Psoas muscle (tissue), 8 donors: ENCODE data around the gene SLC39A12. TPM values are rescaled to one million over a fixed set of nuclear protein-coding genes. Genes with fewer than 3 reads are reported as not detected.

Experiments used
- ATAC-seq, 4 donors: fragments of 200-7000 bp; cut with Tn5 transposase; one replicate each; pipeline ENCODE4 v1.9.1; 2020; ENCODE audit warnings: moderate library complexity in 3 of 4, mild to moderate bottlenecking in 2 of 4
- DNase-seq, 2 donors: peaks; one replicate each; pipeline ENCODE4 v3.0.0-alpha.2; 2020
- H3K27ac ChIP-seq: fragments of 200-600 bp; one replicate; pipeline ENCODE4 v1.8.0; 2022
- H3K27me3 ChIP-seq, 3 donors: fragments of 200-600 bp in 1 of 3; one replicate each; pipeline versions ENCODE4 v1.6.1 to v1.8.0; 2013 to 2022; ENCODE audit warnings: low read length in 2 of 3, mild to moderate bottlenecking in 2 of 3, moderate library complexity in 1 of 3; ENCODE audit not compliant: insufficient read depth in 3 of 3
- H3K36me3 ChIP-seq, 2 donors: fragments of 200-600 bp in 1 of 2; one replicate each; pipeline versions ENCODE4 v1.6.1 to v1.8.0; 2013 to 2022; ENCODE audit warnings: low read depth in 1 of 2, mild to moderate bottlenecking in 1 of 2, moderate library complexity in 1 of 2; ENCODE audit not compliant: insufficient read depth in 1 of 2
- H3K4me1 ChIP-seq: fragments of 200-600 bp; one replicate; pipeline ENCODE4 v1.8.0; 2022
- H3K4me3 ChIP-seq: fragments of 200-600 bp; one replicate; pipeline ENCODE4 v1.8.0; 2022; ENCODE audit warnings: mild to moderate bottlenecking
- H3K9me3 ChIP-seq: fragments of 200-600 bp; one replicate; pipeline ENCODE4 v1.8.0; 2022
- CTCF ChIP-seq: fragments of 200-600 bp; IDR thresholded peaks from one replicate; pipeline ENCODE4 v1.8.0; 2022; ENCODE audit warnings: antibody characterized with exemption
- WGBS, 3 donors: extraction: QIAGEN DNeasy Blood & Tissue Kit; methylation state at CpG; one replicate each; pipeline versions ENCODE4 v1.1.6 to v1.1.7; 2013; 5-methylcytosine and 5-hydroxymethylcytosine counted together
- intact Hi-C, 2 donors: fragments of 100-400 bp; cut with DNase I; formaldehyde crosslinking; loops; one replicate each; pipeline versions ENCODE4 v1.11.0 to v1.14.2; 2022
- polyA plus RNA-seq, 3 donors: library from polyadenylated mRNA; stranded (reverse); fragments of 200-250 nt; gene quantifications; one replicate each; pipeline ENCODE4 v1.2.3, GENCODE V29; 2013
- total RNA-seq, 4 donors: library from RNA; stranded (reverse); fragmentation: NEBNext Ultra II Directional in 2 of 4; extraction: Animal tissue kit (Norgen Biotek cat#: 25700) in 2 of 4; gene quantifications; one replicate each; pipeline versions ENCODE4 v1.2.1 to v1.2.4, GENCODE V29; 2021 to 2023
- donor health status: healthy with polysubstance abuse.
- donor health status: DM: no; HTN: no; CAD: no; lungs with moderate emphysema.
- donor health status: Bipolar disorder and iron deficiency.
- donor health status: healthy.
- donor health status: DM: yes; HTN: yes; CAD: no.
- donor health status: DM: no; HTN: no; CAD: no.
- donor health status: DM: no; HTN: no; CAD: no.
- donor health status: DM: yes; HTN: yes; CAD: no.

SLC39A12 gene
- total and polyA plus RNA-seq, 7 donors = 0.01 TPM; not detected in 6

GRCh38 chr10:18068401-18068800 lies 116.7 kb downstream of the SLC39A12 start:
- Histone ChIP-seq H3K4me3 (no peak overlapping the region), H3K4me1 (no peaks in the 10 kb centered on the region), H3K27ac (no peak overlapping the region), H3K9me3 (no peaks in the 10 kb centered on the region), H3K36me3 (no peaks in the 10 kb centered on the region), H3K27me3 (no peaks in the 10 kb centered on the region)
- ATAC-seq = no peak
- DNase-seq = no peak
- no peak for TF ChIP-seq CTCF
- intact Hi-C loops = no loop called here
- 75 to 78% (median 76%) methylated on average over 4 of the region's 4 CpGs for WGBS, 3 donors

- H3K36me3 ChIP-seq = no peaks in the 10 kb centered on the region
- H3K4me1 ChIP-seq = no peaks in the 10 kb centered on the region
- intact Hi-C loops = no loop called here
- ATAC-seq (no peak), DNase-seq (no peak)
- no peaks in the 10 kb centered on the region for H3K27me3 ChIP-seq
- no peak for TF ChIP-seq CTCF
- 58 to 59% (median 59%) methylated on average over 2 of the region's 2 CpGs for WGBS, 3 donors
- no peaks in the 10 kb centered on the region for H3K9me3 ChIP-seq
- no peak overlapping the region for H3K27ac ChIP-seq
- H3K4me3 ChIP-seq = no peak overlapping the region
Measured at GRCh38 chr10:18071591-18071990, 119.9 kb downstream of the SLC39A12 start.

GRCh38 chr10:18073314-18073713 lies 121.6 kb downstream of the SLC39A12 start:
- WGBS, 3 donors = 95 to 96% (median 95%) methylated on average over 3 of the region's 3 CpGs
- no peak overlapping the region for H3K4me3 ChIP-seq
- H3K27ac ChIP-seq = no peak overlapping the region
- DNase-seq = no peak
- H3K27me3 ChIP-seq = no peaks in the 10 kb centered on the region
- H3K4me1 ChIP-seq = no peaks in the 10 kb centered on the region
- no peaks in the 10 kb centered on the region for H3K9me3 ChIP-seq
- ATAC-seq = no peak
- intact Hi-C loops = no loop called here
- TF ChIP-seq CTCF = no peak
- no peaks in the 10 kb centered on the region for H3K36me3 ChIP-seq

- no peaks in the 10 kb centered on the region for H3K27me3 ChIP-seq
- ATAC-seq = no peak
- H3K9me3 ChIP-seq = no peaks in the 10 kb centered on the region
- no peaks in the 10 kb centered on the region for H3K36me3 ChIP-seq
- intact Hi-C loops = no loop called here
- H3K27ac ChIP-seq = no peak overlapping the region
- no peak for DNase-seq
- WGBS, 3 donors = 62 to 72% (median 69%) methylated on average over 3 of the region's 3 CpGs
- H3K4me1 ChIP-seq = no peaks in the 10 kb centered on the region
- TF ChIP-seq CTCF = no peak
- no peak overlapping the region for H3K4me3 ChIP-seq
Measured at GRCh38 chr10:18075881-18076280, 124.2 kb downstream of the SLC39A12 start.

GRCh38 chr10:18079665-18080295 lies 128.1 kb downstream of the SLC39A12 start:
- Histone ChIP-seq H3K4me1 (no peaks in the 10 kb centered on the region), H3K27ac (no peak overlapping the region), H3K4me3 (no peak overlapping the region), H3K9me3 (no peaks in the 10 kb centered on the region), H3K27me3 (no peaks in the 10 kb centered on the region), H3K36me3 (no peaks in the 10 kb centered on the region)
- DNase-seq (no peak), ATAC-seq (no peak)
- 72 to 82% (median 79%) methylated on average over 1 of the region's 1 CpG for WGBS, 3 donors
- no peak for TF ChIP-seq CTCF
- intact Hi-C loops = no loop called here
